Mesenchymal stem cell (in vitro differentiated cells and primary cell): ENCODE results near the gene NFATC2.
A peak's percentile ranks its signal among the peaks of the same experiment; 100 is the strongest.

Experiments used
- DNase-seq: peaks from one replicate; pipeline ENCODE4 v3.0.0-alpha.2; 2013
- H2AFZ ChIP-seq: one replicate; pipeline ENCODE4 v1.6.1; 2013; ENCODE audit warnings: low read depth, mild to moderate bottlenecking, control low read depth, inconsistent platforms, low read length, moderate library complexity
- H2AK5ac ChIP-seq: 2 replicates; pipeline ENCODE4 v1.6.1; 2013; ENCODE audit warnings: low read length, moderate library complexity, mild to moderate bottlenecking, inconsistent platforms; ENCODE audit not compliant: severe bottlenecking
- H2BK120ac ChIP-seq: one replicate; pipeline ENCODE4 v1.6.1; 2013; ENCODE audit warnings: low read depth, mild to moderate bottlenecking, inconsistent platforms, low read length, moderate library complexity
- H2BK12ac ChIP-seq, 2 experiments: one replicate each; pipeline ENCODE4 v1.6.1; 2013; ENCODE audit warnings: inconsistent platforms in 2 of 2, low read length in 2 of 2, mild to moderate bottlenecking in 2 of 2, moderate library complexity in 2 of 2, control low read depth in 1 of 2
- H2BK15ac ChIP-seq: one replicate; pipeline ENCODE4 v1.6.1; 2013; ENCODE audit warnings: mild to moderate bottlenecking, low read depth, inconsistent platforms; ENCODE audit not compliant: poor library complexity, severe bottlenecking
- H2BK5ac ChIP-seq: 2 replicates; pipeline ENCODE4 v1.6.1; 2013; ENCODE audit warnings: low read depth, mild to moderate bottlenecking, low read length, control low read depth, inconsistent platforms; ENCODE audit not compliant: poor library complexity, severe bottlenecking
- H3K14ac ChIP-seq, 2 experiments: one replicate each; pipeline ENCODE4 v1.6.1; 2013; ENCODE audit warnings: inconsistent platforms in 2 of 2, low read length in 2 of 2, control low read depth in 1 of 2, mild to moderate bottlenecking in 1 of 2, moderate library complexity in 1 of 2
- H3K18ac ChIP-seq, 2 experiments: one replicate each; pipeline ENCODE4 v1.6.1; 2013; ENCODE audit warnings: inconsistent platforms in 2 of 2, low read length in 2 of 2, control low read depth in 1 of 2, low read depth in 1 of 2, mild to moderate bottlenecking in 1 of 2
- H3K23ac ChIP-seq, 2 experiments: one replicate each; pipeline ENCODE4 v1.6.1; 2013; ENCODE audit warnings: inconsistent platforms in 2 of 2, low read length in 2 of 2, mild to moderate bottlenecking in 2 of 2, moderate library complexity in 2 of 2, control low read depth in 1 of 2
- H3K27ac ChIP-seq: 2 replicates; pipeline ENCODE4 v1.5.1; 2013; ENCODE audit warnings: mild to moderate bottlenecking, moderate library complexity, low read length, control low read depth, inconsistent platforms; ENCODE audit not compliant: poor library complexity, severe bottlenecking
- H3K27me3 ChIP-seq, 2 experiments: 2 replicates each; pipeline versions ENCODE4 v1.6.1 to v1.7.0; 2013; ENCODE audit warnings: low read length in 2 of 2, mild to moderate bottlenecking in 2 of 2, moderate library complexity in 2 of 2, control low read depth in 1 of 2, inconsistent platforms in 1 of 2; ENCODE audit not compliant: control insufficient read depth in 1 of 2, insufficient read depth in 1 of 2
- H3K36me3 ChIP-seq, 2 experiments: 2 replicates each; pipeline versions ENCODE4 v1.6.1 to v1.7.0; 2013; ENCODE audit warnings: low read length in 2 of 2, control low read depth in 1 of 2, inconsistent platforms in 1 of 2, low read depth in 1 of 2, mild to moderate bottlenecking in 1 of 2; ENCODE audit not compliant: insufficient read depth in 2 of 2, control insufficient read depth in 1 of 2
- H3K4ac ChIP-seq, 2 experiments: one replicate each; pipeline ENCODE4 v1.6.1; 2013; ENCODE audit warnings: inconsistent platforms in 2 of 2, low read length in 2 of 2, mild to moderate bottlenecking in 2 of 2, moderate library complexity in 2 of 2, control low read depth in 1 of 2, low read depth in 1 of 2
- H3K4me1 ChIP-seq: 2 replicates; pipeline ENCODE4 v1.6.1; 2013; ENCODE audit warnings: low read depth, low read length, control low read depth; ENCODE audit not compliant: control insufficient read depth, insufficient read depth
- H3K4me2 ChIP-seq: 2 replicates; pipeline ENCODE4 v1.6.1; 2013; ENCODE audit warnings: low read length, mild to moderate bottlenecking, inconsistent platforms; ENCODE audit not compliant: poor library complexity, severe bottlenecking
- H3K4me3 ChIP-seq, 2 experiments: 2 replicates each; pipeline versions ENCODE4 v1.5.1 to v1.7.0; 2013; ENCODE audit warnings: low read length in 2 of 2, mild to moderate bottlenecking in 2 of 2, control low read depth in 1 of 2, low read depth in 1 of 2; ENCODE audit not compliant: insufficient read depth in 1 of 2
- H3K79me1 ChIP-seq: replicated peaks from 2 replicates; pipeline ENCODE4 v1.6.1; 2013; ENCODE audit warnings: mild to moderate bottlenecking, control low read depth, low read length, inconsistent platforms; ENCODE audit not compliant: poor library complexity, severe bottlenecking
- H3K9ac ChIP-seq: 2 replicates; pipeline ENCODE4 v1.7.0; 2013; ENCODE audit warnings: mild to moderate bottlenecking, low read length, moderate library complexity
- H3K9me3 ChIP-seq: 2 replicates; pipeline ENCODE4 v1.7.0; 2013; ENCODE audit warnings: mild to moderate bottlenecking, low read length; ENCODE audit not compliant: control insufficient read depth
- H4K8ac ChIP-seq: one replicate; pipeline ENCODE4 v1.6.1; 2013; ENCODE audit warnings: inconsistent platforms, mild to moderate bottlenecking, low read length, moderate library complexity
- H4K91ac ChIP-seq: one replicate; pipeline ENCODE4 v1.6.1; 2013; ENCODE audit warnings: mild to moderate bottlenecking, low read length, inconsistent platforms
- WGBS: methylation state at CpG from one replicate; pipeline ENCODE4 v1.1.7; 2013; ENCODE audit warnings: mixed read lengths; 5-methylcytosine and 5-hydroxymethylcytosine counted together

The NFATC2 gene

GRCh38 chr20:51363378-51363777 is 179.1 kb downstream of the NFATC2 start:
- peaks cover 26% of the 10 kb centered on the region for H3K4me1 ChIP-seq
- H2BK15ac ChIP-seq, result no peak overlapping the region
- peak overlapping the region in 1 of 2 experiments; percentile 43 for H2BK12ac ChIP-seq
- 93% methylated on average over 1 of the region's 2 CpGs for WGBS
- no peak overlapping the region for H2AK5ac ChIP-seq
- peak overlapping the region in 1 of 2 experiments; percentile 47 for H3K23ac ChIP-seq
- H2BK120ac ChIP-seq, result no peak overlapping the region
- no peaks in the 10 kb centered on the region for H3K79me1 ChIP-seq
- no peaks in the 10 kb centered on the region for H3K36me3 ChIP-seq
- H4K91ac ChIP-seq, result no peak overlapping the region
- no peak overlapping the region for H3K27ac ChIP-seq
- H3K9ac ChIP-seq, result no peak overlapping the region
- no peak overlapping the region for H3K14ac ChIP-seq
- H2BK5ac ChIP-seq, result no peak overlapping the region
- no peak overlapping the region for H2AFZ ChIP-seq
- no peak overlapping the region for H3K4me3 ChIP-seq
- no peaks in the 10 kb centered on the region for H3K27me3 ChIP-seq
- no peak for DNase-seq
- no peak overlapping the region for H3K18ac ChIP-seq
- H3K9me3 ChIP-seq, result peaks cover 15% of the 10 kb centered on the region
- no peak overlapping the region for H3K4me2 ChIP-seq
- H3K4ac ChIP-seq, result no peak overlapping the region
- no peak overlapping the region for H4K8ac ChIP-seq

GRCh38 chr20:51362254-51362653 is 180.3 kb downstream of the NFATC2 start:
- no peak for DNase-seq
- Histone ChIP-seq H3K27me3 (no peaks in the 10 kb centered on the region), H3K4me2 (no peak overlapping the region), H2BK15ac (no peak overlapping the region), H3K14ac (peak overlapping the region in 1 of 2 experiments; percentile 8), H2AK5ac (peak overlapping the region; percentile 0), H3K79me1 (no peaks in the 10 kb centered on the region), H3K18ac (peak overlapping the region in 1 of 2 experiments; percentile 71), H3K27ac (no peak overlapping the region), H3K4ac (peak overlapping the region in 1 of 2 experiments; percentile 10), H2BK120ac (no peak overlapping the region), H3K36me3 (no peaks in the 10 kb centered on the region), H2AFZ (no peak overlapping the region), H3K9ac (no peak overlapping the region), H4K8ac (no peak overlapping the region), H3K23ac (no peak overlapping the region), H3K4me3 (no peak overlapping the region), H3K9me3 (peaks cover 15% of the 10 kb centered on the region), H2BK5ac (no peak overlapping the region), H3K4me1 (peaks cover 24% of the 10 kb centered on the region), H2BK12ac (peak overlapping the region; percentile 59 to 70), H4K91ac (peak overlapping the region; percentile 64)
- WGBS, result 87% methylated on average over 3 of the region's 3 CpGs

GRCh38 chr20:51361258-51361657 is 181.3 kb downstream of the NFATC2 start:
- no peak for DNase-seq

GRCh38 chr20:51360451-51361201 is 181.9 kb downstream of the NFATC2 start:
- Histone ChIP-seq H3K4me1 (peaks cover 15% of the 10 kb centered on the region), H2BK5ac (no peak overlapping the region)

More at GRCh38 chr20:51361258-51361657, 181.3 kb downstream of the NFATC2 start:
- Histone ChIP-seq H3K23ac (peak overlapping the region in 1 of 2 experiments; percentile 23), H2AK5ac (peak overlapping the region; percentile 5), H2BK120ac (no peak overlapping the region), H2BK12ac (peak overlapping the region; percentile 62 to 96), H3K18ac (peak overlapping the region; percentile 6 to 86), H3K36me3 (no peaks in the 10 kb centered on the region), H3K4me2 (no peak overlapping the region), H3K9me3 (peaks cover 15% of the 10 kb centered on the region), H2AFZ (no peak overlapping the region), H3K9ac (peak overlapping the region; percentile 17), H3K4ac (peak overlapping the region in 1 of 2 experiments; percentile 68), H3K4me3 (no peak overlapping the region), H3K79me1 (no peaks in the 10 kb centered on the region), H3K27ac (peak overlapping the region; percentile 44), H3K27me3 (no peaks in the 10 kb centered on the region), H2BK15ac (peak overlapping the region; percentile 33), H3K14ac (peak overlapping the region in 1 of 2 experiments; percentile 80), H4K91ac (peak overlapping the region; percentile 9), H3K4me1 (peaks cover 20% of the 10 kb centered on the region), H4K8ac (no peak overlapping the region), H2BK5ac (no peak overlapping the region)
- 92% methylated on average over 1 of the region's 1 CpG for WGBS

More at GRCh38 chr20:51360451-51361201, 181.9 kb downstream of the NFATC2 start:
- Histone ChIP-seq H2AFZ (no peak overlapping the region), H3K23ac (no peak overlapping the region), H3K27ac (peak overlapping the region; percentile 44), H3K4me2 (peak overlapping the region; percentile 35), H3K9ac (peak overlapping the region; percentile 17), H2BK12ac (peak overlapping the region in 1 of 2 experiments; percentile 96), H3K4me3 (no peak overlapping the region), H3K14ac (peak overlapping the region in 1 of 2 experiments; percentile 80), H3K27me3 (no peaks in the 10 kb centered on the region), H2AK5ac (peak overlapping the region; percentile 5), H3K36me3 (no peaks in the 10 kb centered on the region), H4K91ac (no peak overlapping the region), H2BK120ac (no peak overlapping the region), H4K8ac (no peak overlapping the region), H3K9me3 (peaks cover 15% of the 10 kb centered on the region), H2BK15ac (no peak overlapping the region), H3K4ac (peak overlapping the region in 1 of 2 experiments; percentile 68), H3K79me1 (no peaks in the 10 kb centered on the region), H3K18ac (peak overlapping the region; percentile 77 to 86)
- DNase-seq, result peak; percentile 99
- 12% methylated on average over 13 of the region's 13 CpGs for WGBS
